HG03280 (cell line): ENCODE measurements around the gene HLA-DQA1.
"Not testable (repeated sequence)": the region's sequence is repeated elsewhere in the genome, so short reads cannot be mapped to it uniquely, and the experiment has no call there.

Experiments used
- ATAC-seq: cut with Tn5 transposase; IDR thresholded peaks from one replicate; pipeline ENCODE4 v1.9.1; 2021; ENCODE audit warnings: mild to moderate bottlenecking, moderate library complexity; ENCODE audit not compliant: unreplicated experiment

The HLA-DQA1 gene

GRCh38 chr6:32637219-32637880, at the start of gene HLA-DQA1:
Gene HLA-DQA1 (plus strand): TSS chr6:32637406. CDS start chr6:32637459, 53 bp downstream.
- peak; percentile 81 for ATAC-seq

- ATAC-seq, result no peak
These were observed 49.0 kb upstream of the HLA-DQA1 start for GRCh38 chr6:32588156-32588555.

GRCh38 chr6:32589596-32590449, 47.4 kb upstream of the HLA-DQA1 start, which contains the start of gene HLA-DRB1:
Gene HLA-DRB1 (minus strand): TSS chr6:32589848. CDS start chr6:32589742, 106 bp downstream.
- peak; percentile 96 for ATAC-seq

GRCh38 chr6:32590713-32591112, 46.5 kb upstream of the HLA-DQA1 start:
- ATAC-seq, result not testable (repeated sequence)

GRCh38 chr6:32597024-32597423, 40.2 kb upstream of the HLA-DQA1 start:
- no peak for ATAC-seq

DNA sequence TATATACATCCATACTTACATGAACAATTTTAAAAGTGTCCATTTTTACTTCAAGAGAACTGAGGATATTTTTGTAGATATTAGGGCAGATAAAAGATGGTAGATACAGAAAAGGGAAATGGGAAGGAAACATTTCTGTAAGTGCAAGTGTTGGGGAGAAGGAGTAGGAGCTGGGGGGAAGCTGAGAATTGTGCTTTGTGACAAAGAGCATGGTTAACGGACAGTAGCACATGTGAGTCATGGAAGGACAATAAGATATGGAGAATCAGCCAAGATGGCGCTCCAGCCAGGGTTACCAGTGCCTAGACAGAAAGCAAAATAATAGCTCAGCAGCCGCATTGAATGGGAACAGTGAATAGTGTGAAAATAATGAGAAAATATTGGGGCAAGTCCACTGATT, 34.8 kb upstream of the HLA-DQA1 start:
- no peak for ATAC-seq

- ATAC-seq, result no peak
These were observed 34.0 kb upstream of the HLA-DQA1 start for GRCh38 chr6:32603222-32603621.

- ATAC-seq, result no peak
These were observed 33.3 kb upstream of the HLA-DQA1 start for GRCh38 chr6:32603888-32604287.

DNA sequence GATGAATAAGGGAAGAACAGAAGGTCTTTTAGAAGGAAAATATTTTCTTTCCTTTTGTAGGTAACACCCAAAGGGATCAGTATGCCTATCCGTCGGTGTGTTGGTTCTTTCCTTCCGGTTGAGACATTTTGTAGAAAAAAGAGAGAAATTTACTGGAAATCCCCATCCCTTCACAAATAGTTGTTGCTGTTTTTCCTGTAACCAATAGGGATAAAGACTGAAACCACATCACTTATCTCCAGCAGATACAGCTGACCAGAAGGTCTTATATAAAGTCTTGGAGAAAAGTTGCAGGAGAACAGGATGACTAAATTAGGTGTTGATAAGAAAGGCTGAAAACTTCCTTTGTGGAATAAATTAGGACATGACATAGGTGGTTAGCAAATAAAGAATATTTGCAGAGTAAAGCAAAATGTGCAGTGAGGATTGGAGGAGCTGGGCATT, 32.8 kb upstream of the HLA-DQA1 start:
- ATAC-seq, result no peak

- no peak for ATAC-seq
These were observed 29.8 kb upstream of the HLA-DQA1 start for GRCh38 chr6:32607263-32607987.

GRCh38 chr6:32607988-32608298, 29.3 kb upstream of the HLA-DQA1 start:
- no peak for ATAC-seq

- no peak for ATAC-seq
These were observed 28.8 kb upstream of the HLA-DQA1 start for GRCh38 chr6:32608362-32608761.

DNA sequence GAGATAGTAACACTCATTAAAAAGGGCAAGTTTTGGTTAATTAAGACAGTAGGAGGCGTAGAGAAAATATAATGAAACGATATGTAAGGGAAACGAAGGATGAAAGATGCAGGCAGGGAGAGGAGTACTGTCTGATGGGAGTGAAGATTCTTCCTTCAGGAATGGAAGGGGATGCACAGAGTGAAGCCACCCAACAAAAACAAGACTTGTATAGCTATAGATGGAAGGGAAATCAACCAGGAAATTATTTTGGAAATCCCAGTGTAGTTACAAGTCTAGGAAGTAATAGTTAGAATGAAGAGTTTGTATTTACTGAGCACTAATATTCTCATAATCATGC, 27.8 kb upstream of the HLA-DQA1 start:
- ATAC-seq, result peak; percentile 14

DNA sequence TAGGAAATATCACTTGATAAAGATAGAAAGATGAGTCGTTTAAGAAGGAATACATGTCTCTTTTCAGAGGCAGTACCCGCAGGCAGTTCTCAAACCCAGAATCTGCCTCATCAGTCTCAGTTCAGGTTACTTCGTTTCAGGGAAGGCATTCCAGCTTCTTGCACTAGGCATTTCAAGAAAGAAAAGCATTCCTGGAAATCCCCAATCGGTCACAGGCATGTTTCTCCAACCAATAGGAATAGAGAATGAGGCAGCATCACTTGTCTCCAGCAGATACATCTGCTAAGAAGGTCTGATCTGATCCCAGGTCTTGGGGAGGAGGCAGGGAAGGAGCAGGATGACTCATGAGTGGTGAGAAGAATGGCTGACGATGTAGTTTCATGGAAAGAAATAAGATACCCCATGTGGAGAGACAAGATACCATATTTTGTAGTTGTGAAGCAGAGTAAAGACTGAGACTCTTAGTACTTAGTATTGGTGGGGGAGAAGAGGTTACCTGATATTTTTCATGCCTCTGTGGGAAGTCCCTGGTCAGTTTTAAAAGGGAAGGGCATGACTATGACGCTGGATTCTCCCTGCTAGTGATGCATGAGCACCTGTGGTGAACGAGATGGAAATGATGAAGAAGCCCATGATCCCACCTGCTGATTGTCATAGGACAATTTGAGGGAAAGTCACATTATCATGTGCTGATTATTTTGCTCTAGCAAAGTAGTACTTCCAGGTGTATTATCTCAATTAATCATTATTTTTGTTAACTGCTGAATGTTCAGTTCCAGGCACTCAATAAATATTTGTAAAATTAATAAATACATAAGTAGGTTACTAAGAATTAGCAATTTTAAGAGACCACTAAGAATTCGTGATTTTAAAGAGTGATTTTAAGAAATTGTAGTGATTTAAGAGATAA, 27.2 kb upstream of the HLA-DQA1 start:
- peak; percentile 93 for ATAC-seq

GRCh38 chr6:32610682-32611296, 26.4 kb upstream of the HLA-DQA1 start:
- no peak for ATAC-seq

GRCh38 chr6:32613475-32613874, 23.7 kb upstream of the HLA-DQA1 start:
- no peak for ATAC-seq

- ATAC-seq, result no peak
These were observed 22.7 kb upstream of the HLA-DQA1 start for GRCh38 chr6:32614366-32615081.

DNA sequence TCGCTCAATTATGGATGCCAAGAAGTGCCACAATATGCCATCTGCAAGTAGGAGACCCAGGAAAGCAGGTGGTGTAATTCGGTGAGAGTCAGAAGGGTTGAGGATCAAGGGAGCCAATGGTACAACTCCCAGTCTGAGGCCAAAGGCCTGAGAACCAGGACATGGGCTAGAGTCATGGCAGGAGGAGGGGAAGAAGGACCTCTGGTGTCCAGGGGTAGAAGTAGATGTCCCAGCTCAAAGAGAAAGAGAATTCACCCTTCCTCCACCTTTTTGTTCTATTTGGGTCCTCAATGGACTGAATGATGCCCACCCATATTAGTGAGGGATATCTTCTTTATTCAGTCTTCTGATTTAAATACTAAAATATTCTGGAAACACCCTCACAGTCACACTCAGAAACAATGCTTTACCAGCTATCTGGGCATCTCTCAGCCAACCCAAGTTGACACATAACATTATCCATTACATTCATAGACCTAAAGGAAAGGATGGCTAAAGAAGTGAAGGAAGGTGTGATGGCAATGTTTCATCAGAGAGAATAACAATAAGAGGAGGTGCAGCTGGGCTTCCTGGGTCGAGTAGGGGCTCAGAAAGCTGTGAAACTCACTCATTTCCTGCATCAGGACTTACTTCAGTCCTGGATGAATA, 21.2 kb upstream of the HLA-DQA1 start:
- no peak for ATAC-seq

DNA sequence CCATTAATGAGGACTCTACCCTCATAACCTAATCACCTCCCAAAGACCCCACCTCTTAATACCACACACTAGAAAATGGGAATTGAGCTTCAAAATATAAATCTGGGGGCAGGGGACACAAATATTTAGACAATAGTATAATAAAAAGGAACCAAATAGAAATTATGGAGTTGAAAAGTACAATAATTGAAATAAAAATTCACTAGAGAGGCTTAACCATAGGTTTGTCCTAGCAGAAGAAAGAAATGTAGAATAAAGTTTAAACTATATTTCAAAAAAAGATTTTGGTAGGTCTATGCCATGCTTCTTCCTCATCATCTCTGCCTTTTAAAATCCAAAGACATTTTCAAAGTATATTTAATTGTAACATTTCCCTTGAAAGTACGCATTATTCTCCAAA, 19.5 kb upstream of the HLA-DQA1 start:
- no peak for ATAC-seq
